ENCODE results near the gene LCE1F.

Gene LCE1F

DNA sequence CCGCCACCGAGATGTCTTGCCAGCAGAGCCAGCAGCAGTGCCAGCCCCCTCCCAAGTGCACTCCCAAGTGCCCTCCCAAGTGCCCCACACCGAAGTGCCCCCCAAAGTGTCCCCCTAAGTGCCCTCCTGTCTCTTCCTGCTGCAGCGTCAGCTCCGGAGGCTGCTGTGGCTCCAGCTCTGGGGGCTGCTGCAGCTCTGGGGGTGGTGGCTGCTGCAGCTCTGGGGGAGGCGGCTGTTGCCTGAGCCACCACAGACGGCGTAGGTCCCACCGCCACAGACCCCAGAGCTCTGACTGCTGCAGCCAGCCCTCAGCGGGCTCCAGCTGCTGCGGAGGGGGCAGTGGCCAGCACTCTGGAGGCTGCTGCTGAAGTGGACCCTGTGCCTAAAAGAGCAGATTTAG lies 1.4 kb downstream of the LCE1F start:
- no peak for DNase-seq (ENCODE audit: low spot score)

GRCh38 chr1:152777510-152778137 lies 2.7 kb downstream of the LCE1F start:
- peak; percentile 34 for DNase-seq (ENCODE audit: low spot score)

DNA sequence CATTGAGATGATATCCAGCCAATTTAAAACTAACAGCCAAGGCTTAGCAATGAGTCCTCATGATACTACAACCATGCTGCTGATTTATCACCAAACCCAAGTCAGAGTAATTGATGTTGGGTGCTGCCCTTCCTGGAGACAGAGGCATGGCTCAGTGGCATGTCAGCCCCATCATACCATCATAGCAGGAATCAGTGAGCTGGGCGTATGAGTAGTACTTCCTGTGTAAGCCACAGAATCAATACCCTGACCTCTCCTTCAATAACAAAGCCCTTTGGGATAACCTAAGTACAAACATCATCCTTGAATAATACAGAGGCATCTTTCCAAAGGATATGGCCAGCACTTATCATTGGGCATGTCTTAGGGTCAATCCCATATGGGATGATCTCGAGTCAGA lies 8.2 kb downstream of the LCE1F start:
- peak; percentile 20 for DNase-seq (ENCODE audit: low spot score)

GRCh38 chr1:152786077-152786476 lies 11.1 kb downstream of the LCE1F start, which contains the start of gene LCE1E:
TSS of gene LCE1E (plus strand) at chr1:152786257. CDS start at chr1:152787300, 1,043 bp downstream.
- no peak for DNase-seq (ENCODE audit: low spot score)

DNA sequence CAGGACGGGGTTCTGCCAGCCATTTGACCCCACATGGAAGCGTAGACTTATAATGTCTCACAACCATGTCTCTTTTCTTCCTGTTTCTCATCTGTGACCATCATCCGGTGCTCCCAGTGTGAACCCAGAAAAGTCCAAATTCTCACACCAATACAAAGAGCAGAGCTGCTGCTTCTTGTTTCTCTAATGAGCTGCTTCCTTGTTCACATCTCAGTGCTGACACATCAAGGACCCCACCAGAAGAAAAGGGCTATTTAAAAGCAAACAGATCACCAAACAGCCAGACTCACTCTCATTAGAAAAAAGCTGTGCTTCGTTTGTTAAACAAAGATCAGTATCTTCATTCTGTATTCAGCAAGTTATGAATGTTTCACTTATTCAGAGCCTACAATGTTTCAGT lies 20.7 kb downstream of the LCE1F start:
- DNase-seq (ENCODE audit: low spot score), result no peak

DNA sequence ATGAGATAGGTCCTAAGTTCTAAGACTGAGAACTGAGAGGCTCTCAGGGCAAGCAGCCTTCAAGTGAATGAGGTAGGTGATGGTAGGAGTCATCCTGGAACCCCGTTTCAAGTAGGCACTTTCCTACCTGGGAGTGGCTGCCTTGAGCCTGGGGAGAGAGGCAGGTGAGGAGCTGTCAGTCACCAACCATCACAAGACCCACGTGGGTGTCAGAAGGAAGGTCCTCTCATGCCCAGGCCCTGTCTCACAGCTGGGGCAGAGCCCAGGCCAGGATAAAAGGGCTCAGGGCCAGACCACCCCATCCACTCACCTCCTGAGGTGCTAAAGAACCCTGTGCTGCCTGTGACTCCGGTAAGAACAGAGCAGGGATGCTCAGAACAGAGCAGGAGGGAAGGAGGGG lies 21.5 kb downstream of the LCE1F start, which contains the start of gene LCE1D:
LCE1D (plus strand) TSS at position 301 of the 400 bp plus-strand sequence. CDS start 1,074 bp downstream, outside the sequence.
- DNase-seq (ENCODE audit: low spot score), result no peak

GRCh38 chr1:152801333-152801732 lies 26.4 kb downstream of the LCE1F start:
- no peak for DNase-seq (ENCODE audit: low spot score)

DNA sequence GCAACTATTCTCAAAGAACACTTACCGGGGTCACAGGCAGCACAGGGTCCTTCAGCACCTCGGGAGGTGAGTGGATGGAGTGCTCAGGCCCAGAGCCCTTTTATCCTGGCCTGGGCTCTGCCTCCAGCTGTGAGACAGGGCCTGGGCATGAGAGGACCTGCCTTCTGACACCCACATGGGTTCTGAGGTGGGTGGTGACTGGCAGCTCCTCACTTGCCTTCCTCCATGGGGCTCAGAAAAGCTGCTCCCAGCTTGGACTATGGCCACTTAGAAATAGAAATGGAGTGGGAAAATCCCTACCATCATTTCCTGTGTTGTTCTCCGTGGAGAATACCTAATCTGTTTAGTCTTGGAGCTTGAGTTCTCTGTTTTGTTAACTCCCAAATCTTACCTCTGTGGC lies 31.6 kb downstream of the LCE1F start, which contains the start of gene LCE1C:
LCE1C (minus strand) TSS at position 76 of the 400 bp plus-strand sequence. CDS start 1,173 bp downstream, outside the sequence.
- DNase-seq (ENCODE audit: low spot score), result no peak

DNA sequence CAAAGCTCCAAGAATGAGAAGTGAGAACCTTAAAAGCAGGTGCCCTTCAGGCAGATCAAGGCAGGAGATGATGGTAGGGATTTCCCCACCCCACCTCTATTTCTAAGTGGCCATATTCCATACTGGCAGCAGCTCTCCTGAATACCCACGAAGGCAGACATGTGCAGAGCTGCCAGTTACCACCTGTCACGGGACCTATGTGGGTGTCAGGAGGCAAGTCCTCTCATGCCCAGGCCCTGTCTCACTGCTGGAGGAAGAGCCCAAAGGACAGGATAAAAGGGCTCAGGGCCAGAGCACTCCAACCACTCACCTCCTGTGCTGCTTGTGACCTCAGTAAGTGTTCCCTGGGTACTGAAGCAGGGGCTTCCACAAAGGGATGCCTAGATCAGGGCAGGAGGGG lies 36.1 kb downstream of the LCE1F start:
- DNase-seq (ENCODE audit: low spot score), result no peak

DNA sequence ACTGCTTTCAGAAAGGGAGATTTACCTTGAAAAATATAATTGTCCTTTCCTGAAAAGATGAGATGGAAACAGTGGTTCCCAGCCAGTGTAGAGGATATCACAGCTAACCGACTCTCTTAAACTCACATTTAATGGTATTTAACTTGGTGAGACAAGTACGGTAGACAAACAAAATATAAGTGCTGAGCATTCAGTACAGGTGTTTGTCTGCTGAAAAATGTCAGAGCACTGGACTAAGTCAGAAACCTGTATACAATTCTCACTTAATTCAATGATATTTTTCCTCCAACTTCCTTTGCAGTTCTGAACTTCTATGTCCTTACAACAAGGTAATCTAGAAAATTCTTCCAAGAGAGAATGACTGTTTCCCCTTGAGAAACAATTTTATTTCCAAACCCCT lies 36.7 kb downstream of the LCE1F start, which contains the start of gene LCE1B:
LCE1B (plus strand) TSS at position 301 of the 400 bp plus-strand sequence. CDS start 476 bp downstream, outside the sequence.
- no peak for DNase-seq (ENCODE audit: low spot score)

GRCh38 chr1:152817309-152817708 lies 42.4 kb downstream of the LCE1F start:
- peak; percentile 12 for DNase-seq (ENCODE audit: low spot score)

GRCh38 chr1:152823294-152823693 lies 48.4 kb downstream of the LCE1F start:
- DNase-seq (ENCODE audit: low spot score), result no peak

DNA sequence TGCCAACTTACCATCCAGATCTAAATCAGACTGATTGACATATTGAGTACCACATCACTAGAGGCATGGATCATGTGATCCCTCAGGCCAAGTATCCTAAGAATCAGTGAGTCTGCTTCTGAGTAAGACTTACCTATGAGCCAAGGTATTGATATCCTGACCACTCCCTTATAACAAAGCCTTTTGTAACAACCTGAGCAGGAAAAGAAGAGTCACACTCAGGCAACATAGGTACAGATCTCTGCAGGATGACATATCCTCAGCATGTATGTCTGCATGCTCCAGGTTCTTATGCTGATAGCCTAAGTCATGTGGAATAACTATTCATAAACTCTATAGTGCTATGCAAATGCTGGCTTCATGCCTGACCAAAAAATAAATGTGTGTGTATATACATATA lies 50.0 kb downstream of the LCE1F start:
- DNase-seq (ENCODE audit: low spot score), result no peak

Data from RKO (cell line).